NCI-H2227 (cell line): ENCODE results near the gene FAM110D.

Experiments used
- DNase-seq: peaks from one replicate; lab custom pipeline; 2025; ENCODE audit not compliant: unreplicated experiment; lab: John Stamatoyannopoulos, UW

The FAM110D gene

GRCh38 chr1:26158908-26159742 is at the start of gene FAM110D:
Gene FAM110D, plus strand, starts transcription at chr1:26159079. Its CDS starts 2,213 bp downstream, at chr1:26161292.
- no peak for DNase-seq

GRCh38 chr1:26109229-26110164 is 49.4 kb upstream of the FAM110D start:
- DNase-seq = no peak

- peak; percentile 80 for DNase-seq
Measured at GRCh38 chr1:26110731-26111529, 47.9 kb upstream of the FAM110D start.

GRCh38 chr1:26111530-26112406 is 47.1 kb upstream of the FAM110D start, which contains the start of gene PDIK1L:
Gene PDIK1L, plus strand, starts transcription at chr1:26111824. Its CDS starts 2,485 bp downstream, at chr1:26114309.
- peak; percentile 98 for DNase-seq

GRCh38 chr1:26112407-26112775 is 46.5 kb upstream of the FAM110D start:
- peak; percentile 78 for DNase-seq

GRCh38 chr1:26114165-26114927 is 44.5 kb upstream of the FAM110D start:
- DNase-seq = no peak

GRCh38 chr1:26119892-26120608 is 38.8 kb upstream of the FAM110D start:
- no peak for DNase-seq

GRCh38 chr1:26121854-26122773 is 36.8 kb upstream of the FAM110D start:
- no peak for DNase-seq

- no peak for DNase-seq
Measured at GRCh38 chr1:26122988-26123973, 35.6 kb upstream of the FAM110D start.

- no peak for DNase-seq
Measured at GRCh38 chr1:26124418-26125331, 34.2 kb upstream of the FAM110D start.

- no peak for DNase-seq
Measured at GRCh38 chr1:26125382-26125781, 33.5 kb upstream of the FAM110D start.

- DNase-seq = no peak
Measured at GRCh38 chr1:26125946-26126320, 32.9 kb upstream of the FAM110D start.

GRCh38 chr1:26126321-26127084 is 32.4 kb upstream of the FAM110D start:
- DNase-seq = peak; percentile 89
